Vagina (tissue), 2 donors: ENCODE data around the gene ROCK2.

Experiments used
- CTCF ChIP-seq, 3 experiments: fragments of 450-650 bp in 2 of 3; fragments of 200-600 bp in 1 of 3; sonication (generic) in 1 of 3; IDR thresholded peaks; one replicate each; pipeline ENCODE4 v1.5.1; 2017 to 2019; ENCODE audit warnings: antibody characterized with exemption in 3 of 3, mild to moderate bottlenecking in 2 of 3, moderate library complexity in 2 of 3
- POLR2A ChIP-seq, 2 donors: fragments of 450-650 bp; IDR thresholded peaks; one replicate each; pipeline ENCODE4 v1.6.1; 2017; ENCODE audit warnings: antibody characterized with exemption in 2 of 2, mild to moderate bottlenecking in 2 of 2, moderate library complexity in 2 of 2
- POLR2AphosphoS5 ChIP-seq, 2 donors: sonication (generic); formaldehyde crosslinking; IDR thresholded peaks; one replicate each; pipeline ENCODE4 v1.9.0; 2017; ENCODE audit warnings: antibody characterized with exemption in 2 of 2, mild to moderate bottlenecking in 2 of 2, low read depth in 1 of 2; ENCODE audit not compliant: insufficient read depth in 1 of 2

GRCh38 chr2:11179196-11179595, 165.2 kb downstream of the ROCK2 start:
- TF ChIP-seq POLR2A (IDR thresholded peaks at IDR 0.05) (no peak), CTCF (IDR thresholded peaks at IDR 0.05) (no peak), POLR2AphosphoS5 (IDR thresholded peaks at IDR 0.05; ENCODE audit: insufficient read depth in 1 of 2, low read depth in 1 of 2) (no peak)
